ENCODE data around the gene GPC6.

Gene GPC6

GRCh38 chr13:94251831-94252608, 1025.4 kb downstream of the GPC6 start:
- Histone ChIP-seq H3K36me3 (ENCODE audit: low read depth) (no peaks in the 10 kb centered on the region), H3K27me3 (ENCODE audit: insufficient read depth, poor library complexity, severe bottlenecking) (no peaks in the 10 kb centered on the region), H3K4me1 (ENCODE audit: insufficient read depth, poor library complexity, severe bottlenecking) (no peaks in the 10 kb centered on the region), H3K4me3 (ENCODE audit: severe bottlenecking) (no peak overlapping the region), H3K27ac (ENCODE audit: poor library complexity, severe bottlenecking) (no peak overlapping the region), H3K9me3 (ENCODE audit: severe bottlenecking) (no peaks in the 10 kb centered on the region)
- DNase-seq (ENCODE audit: low spot score) (no peak), ATAC-seq (ENCODE audit: low read depth) (no peak)
- TF ChIP-seq, protein P1, sequence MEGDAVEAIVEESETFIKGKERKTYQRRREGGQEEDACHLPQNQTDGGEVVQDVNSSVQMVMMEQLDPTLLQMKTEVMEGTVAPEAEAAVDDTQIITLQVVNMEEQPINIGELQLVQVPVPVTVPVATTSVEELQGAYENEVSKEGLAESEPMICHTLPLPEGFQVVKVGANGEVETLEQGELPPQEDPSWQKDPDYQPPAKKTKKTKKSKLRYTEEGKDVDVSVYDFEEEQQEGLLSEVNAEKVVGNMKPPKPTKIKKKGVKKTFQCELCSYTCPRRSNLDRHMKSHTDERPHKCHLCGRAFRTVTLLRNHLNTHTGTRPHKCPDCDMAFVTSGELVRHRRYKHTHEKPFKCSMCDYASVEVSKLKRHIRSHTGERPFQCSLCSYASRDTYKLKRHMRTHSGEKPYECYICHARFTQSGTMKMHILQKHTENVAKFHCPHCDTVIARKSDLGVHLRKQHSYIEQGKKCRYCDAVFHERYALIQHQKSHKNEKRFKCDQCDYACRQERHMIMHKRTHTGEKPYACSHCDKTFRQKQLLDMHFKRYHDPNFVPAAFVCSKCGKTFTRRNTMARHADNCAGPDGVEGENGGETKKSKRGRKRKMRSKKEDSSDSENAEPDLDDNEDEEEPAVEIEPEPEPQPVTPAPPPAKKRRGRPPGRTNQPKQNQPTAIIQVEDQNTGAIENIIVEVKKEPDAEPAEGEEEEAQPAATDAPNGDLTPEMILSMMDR (IDR thresholded peaks at IDR 0.05; ENCODE audit: poor library complexity, severe bottlenecking), result no peak

- TF ChIP-seq, protein P1 (IDR thresholded peaks at IDR 0.05; ENCODE audit: poor library complexity, severe bottlenecking), result no peak
- no peaks in the 10 kb centered on the region for H3K36me3 ChIP-seq (ENCODE audit: low read depth)
- no peak for ATAC-seq (ENCODE audit: low read depth)
- no peaks in the 10 kb centered on the region for H3K27me3 ChIP-seq (ENCODE audit: insufficient read depth, poor library complexity, severe bottlenecking)
- H3K4me1 ChIP-seq (ENCODE audit: insufficient read depth, poor library complexity, severe bottlenecking), result no peaks in the 10 kb centered on the region
- DNase-seq (ENCODE audit: low spot score), result no peak
- H3K27ac ChIP-seq (ENCODE audit: poor library complexity, severe bottlenecking), result no peak overlapping the region
- no peaks in the 10 kb centered on the region for H3K9me3 ChIP-seq (ENCODE audit: severe bottlenecking)
- H3K4me3 ChIP-seq (ENCODE audit: severe bottlenecking), result no peak overlapping the region
These were observed 1028.1 kb downstream of the GPC6 start for GRCh38 chr13:94254737-94255136.

GRCh38 chr13:94256721-94257120, 1030.1 kb downstream of the GPC6 start:
- no peaks in the 10 kb centered on the region for H3K9me3 ChIP-seq (ENCODE audit: severe bottlenecking)
- DNase-seq (ENCODE audit: low spot score) (no peak), ATAC-seq (ENCODE audit: low read depth) (no peak)
- no peak overlapping the region for H3K4me3 ChIP-seq (ENCODE audit: severe bottlenecking)
- no peaks in the 10 kb centered on the region for H3K27me3 ChIP-seq (ENCODE audit: insufficient read depth, poor library complexity, severe bottlenecking)
- no peak overlapping the region for H3K27ac ChIP-seq (ENCODE audit: poor library complexity, severe bottlenecking)
- H3K36me3 ChIP-seq (ENCODE audit: low read depth), result no peaks in the 10 kb centered on the region
- no peaks in the 10 kb centered on the region for H3K4me1 ChIP-seq (ENCODE audit: insufficient read depth, poor library complexity, severe bottlenecking)
- TF ChIP-seq, protein P1 (IDR thresholded peaks at IDR 0.05; ENCODE audit: poor library complexity, severe bottlenecking), result no peak

- no peak for DNase-seq (ENCODE audit: low spot score)
- Histone ChIP-seq H3K9me3 (ENCODE audit: severe bottlenecking) (no peaks in the 10 kb centered on the region), H3K4me3 (ENCODE audit: severe bottlenecking) (no peak overlapping the region), H3K27ac (ENCODE audit: poor library complexity, severe bottlenecking) (no peak overlapping the region), H3K36me3 (ENCODE audit: low read depth) (no peaks in the 10 kb centered on the region), H3K27me3 (ENCODE audit: insufficient read depth, poor library complexity, severe bottlenecking) (no peaks in the 10 kb centered on the region), H3K4me1 (ENCODE audit: insufficient read depth, poor library complexity, severe bottlenecking) (no peaks in the 10 kb centered on the region)
- no peak for ATAC-seq (ENCODE audit: low read depth)
- TF ChIP-seq, protein P1 (IDR thresholded peaks at IDR 0.05; ENCODE audit: poor library complexity, severe bottlenecking), result no peak
These were observed 1033.4 kb downstream of the GPC6 start for GRCh38 chr13:94259984-94260383.

DNA sequence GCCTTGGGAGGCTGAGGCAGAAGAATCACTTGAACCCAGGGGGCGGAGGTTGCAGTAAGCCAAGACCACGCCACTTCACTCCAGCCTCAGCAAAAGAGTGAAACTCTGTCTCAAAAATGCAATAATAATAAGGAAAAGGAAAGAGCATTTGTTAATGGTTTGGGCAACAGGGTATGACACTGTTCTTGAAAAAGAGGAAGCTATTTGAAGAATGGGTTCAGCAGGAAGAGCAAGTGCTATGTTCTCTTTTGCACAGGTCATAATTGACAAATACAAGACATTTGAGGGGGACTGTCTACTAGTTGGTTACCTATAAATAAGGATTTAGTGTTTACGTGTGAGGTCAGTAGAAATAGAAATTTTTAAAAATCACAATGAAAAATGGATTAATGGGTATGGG, 1034.6 kb downstream of the GPC6 start:
- Histone ChIP-seq H3K27me3 (ENCODE audit: insufficient read depth, poor library complexity, severe bottlenecking) (no peaks in the 10 kb centered on the region), H3K4me3 (ENCODE audit: severe bottlenecking) (no peak overlapping the region), H3K36me3 (ENCODE audit: low read depth) (no peaks in the 10 kb centered on the region), H3K9me3 (ENCODE audit: severe bottlenecking) (no peaks in the 10 kb centered on the region), H3K27ac (ENCODE audit: poor library complexity, severe bottlenecking) (no peak overlapping the region), H3K4me1 (ENCODE audit: insufficient read depth, poor library complexity, severe bottlenecking) (no peaks in the 10 kb centered on the region)
- TF ChIP-seq, protein P1 (IDR thresholded peaks at IDR 0.05; ENCODE audit: poor library complexity, severe bottlenecking), result no peak
- no peak for ATAC-seq (ENCODE audit: low read depth)
- no peak for DNase-seq (ENCODE audit: low spot score)
